NCI-H526 (cell line): Measurements from ENCODE around the gene TP53.

ENCODE experiments used
- DNase-seq, 2 experiments: peaks; one replicate each; lab custom pipeline; 2025; lab: John Stamatoyannopoulos, UW

The TP53 gene

DNA sequence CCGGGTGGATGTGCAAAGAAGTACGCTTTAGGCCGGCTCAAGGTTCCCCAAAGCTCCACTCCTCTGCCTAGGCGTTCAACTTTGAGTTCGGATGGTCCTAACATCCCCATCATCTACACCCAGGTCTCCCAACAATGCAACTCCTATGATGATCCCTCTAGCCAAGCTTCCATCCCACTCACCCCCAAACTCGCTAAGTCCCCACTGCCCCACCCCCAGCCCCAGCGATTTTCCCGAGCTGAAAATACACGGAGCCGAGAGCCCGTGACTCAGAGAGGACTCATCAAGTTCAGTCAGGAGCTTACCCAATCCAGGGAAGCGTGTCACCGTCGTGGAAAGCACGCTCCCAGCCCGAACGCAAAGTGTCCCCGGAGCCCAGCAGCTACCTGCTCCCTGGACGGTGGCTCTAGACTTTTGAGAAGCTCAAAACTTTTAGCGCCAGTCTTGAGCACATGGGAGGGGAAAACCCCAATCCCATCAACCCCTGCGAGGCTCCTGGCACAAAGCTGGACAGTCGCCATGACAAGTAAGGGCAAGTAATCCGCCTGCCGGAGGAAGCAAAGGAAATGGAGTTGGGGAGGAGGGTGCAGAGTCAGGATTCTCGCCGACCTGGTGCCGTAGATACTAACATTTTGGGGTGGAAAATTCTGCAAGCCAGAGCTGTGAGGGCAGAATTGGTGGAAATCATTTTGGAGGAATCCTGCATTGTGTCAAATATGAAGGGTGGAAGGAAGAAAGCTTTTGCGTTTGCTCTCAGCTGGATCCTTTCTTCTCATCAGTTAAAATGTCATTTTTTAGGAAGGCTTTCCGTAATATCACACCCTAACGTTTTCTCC, at the start of gene TP53:
Gene TP53 (minus strand): TSS at position 419 of the 836 bp plus-strand sequence. CDS start 10,896 bp downstream, outside the sequence.
- DNase-seq, result peak; percentile 81 to 88

DNA sequence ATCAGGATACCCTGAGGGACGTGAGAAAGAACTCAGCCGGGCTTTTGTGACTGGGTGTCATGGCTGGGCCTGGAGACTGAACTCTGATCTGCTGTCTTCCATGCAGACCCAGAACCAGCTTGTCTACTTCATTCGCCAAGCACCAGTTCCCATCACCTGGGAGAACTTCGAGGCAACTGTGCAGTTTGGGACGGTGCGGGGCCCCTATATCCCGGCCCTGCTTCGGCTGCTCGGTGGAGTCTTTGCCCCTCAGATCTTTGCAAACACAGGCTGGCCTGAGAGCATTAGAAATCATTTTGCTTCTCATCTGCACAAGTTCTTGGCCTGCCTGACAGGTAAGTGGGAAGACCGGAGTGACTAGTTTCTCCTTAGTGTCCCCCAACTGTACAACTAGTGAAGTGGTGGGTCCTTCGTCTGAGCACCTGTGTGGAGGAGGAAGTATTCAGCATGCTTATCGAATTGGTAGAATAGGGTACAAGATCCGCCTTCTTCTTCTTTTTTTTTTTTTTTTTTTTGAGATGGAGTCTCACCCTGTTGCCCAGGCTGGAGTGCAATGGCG, 45.8 kb upstream of the TP53 start:
- DNase-seq, result no peak

DNA sequence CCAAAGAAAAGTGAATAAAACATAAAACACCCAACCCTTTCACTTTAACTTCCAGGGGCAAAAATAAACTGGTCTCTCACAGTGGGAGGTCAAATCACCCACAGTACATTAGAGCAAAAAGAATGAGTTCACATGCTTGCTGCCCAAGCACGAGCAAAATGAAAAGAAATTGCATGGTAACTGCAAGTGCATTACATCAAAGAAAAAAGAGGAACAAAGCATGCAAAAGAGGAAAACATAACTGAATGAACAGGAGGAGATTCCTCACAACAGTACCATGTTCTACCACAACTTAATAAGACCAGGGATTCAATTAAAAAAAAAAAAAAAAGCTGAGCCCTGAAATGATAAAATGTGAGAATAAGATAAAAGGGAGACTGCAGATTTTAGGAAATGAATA, 42.5 kb upstream of the TP53 start:
- DNase-seq, result no peak

DNA sequence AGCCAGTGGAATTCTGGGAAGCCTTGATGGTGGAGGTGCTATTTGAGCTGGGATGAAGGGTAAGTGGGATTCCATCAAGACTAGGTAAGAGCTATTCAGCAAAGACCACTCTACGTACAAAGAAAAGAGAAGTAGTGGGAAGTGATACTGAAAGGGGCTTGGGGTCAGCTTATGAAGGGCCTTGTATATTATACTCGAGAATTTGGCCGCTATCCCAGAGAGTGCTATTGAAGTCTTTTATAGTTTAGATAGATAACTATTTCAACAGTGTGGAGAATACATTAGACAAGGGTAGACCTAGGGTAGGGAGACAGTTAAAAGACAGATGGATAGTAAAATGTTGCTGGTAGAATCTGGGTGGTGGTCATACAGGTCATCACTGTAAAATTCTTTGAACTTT, 40.6 kb upstream of the TP53 start:
- no peak for DNase-seq

DNA sequence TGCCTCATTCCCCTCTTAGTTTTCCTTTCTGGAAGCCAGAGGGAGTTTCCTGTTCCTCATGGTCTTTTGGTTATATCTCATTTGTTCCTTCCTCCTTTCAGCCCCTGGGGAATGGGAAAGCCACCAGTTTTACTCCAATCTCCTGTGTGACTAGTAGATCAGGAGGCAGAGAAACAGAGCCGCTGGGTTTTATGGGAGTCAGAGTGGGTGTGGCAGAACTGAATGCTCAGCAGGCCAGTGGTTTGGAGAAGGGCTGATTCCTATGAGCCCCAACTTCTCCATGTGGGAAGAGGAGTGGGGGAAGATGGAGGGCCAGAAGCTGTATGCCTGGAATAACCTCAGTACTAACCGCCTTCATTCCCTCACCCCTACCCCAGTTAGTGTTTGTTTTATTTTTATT, 34.3 kb upstream of the TP53 start:
- peak in 1 of 2 experiments; percentile 1 for DNase-seq

DNA sequence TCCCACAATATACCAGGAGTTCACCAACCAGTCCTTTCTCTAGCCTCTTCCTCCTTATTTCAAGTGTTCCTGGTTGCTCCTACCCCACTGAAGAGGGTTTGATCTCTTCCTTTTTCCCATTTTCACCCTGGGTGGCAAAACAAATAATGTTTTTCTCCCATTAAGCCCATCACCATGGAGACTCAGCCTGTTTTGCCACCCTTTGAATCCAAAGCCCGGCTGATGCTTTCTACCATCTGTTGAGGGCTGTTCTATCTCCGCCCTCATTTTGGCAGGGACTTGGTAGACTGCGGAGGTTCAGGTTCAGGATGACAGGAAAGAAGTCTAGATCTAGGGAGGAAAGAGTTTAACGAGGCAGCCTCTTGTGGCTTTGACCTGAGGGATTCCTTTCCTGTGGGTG, 32.8 kb upstream of the TP53 start:
- DNase-seq, result no peak

DNA sequence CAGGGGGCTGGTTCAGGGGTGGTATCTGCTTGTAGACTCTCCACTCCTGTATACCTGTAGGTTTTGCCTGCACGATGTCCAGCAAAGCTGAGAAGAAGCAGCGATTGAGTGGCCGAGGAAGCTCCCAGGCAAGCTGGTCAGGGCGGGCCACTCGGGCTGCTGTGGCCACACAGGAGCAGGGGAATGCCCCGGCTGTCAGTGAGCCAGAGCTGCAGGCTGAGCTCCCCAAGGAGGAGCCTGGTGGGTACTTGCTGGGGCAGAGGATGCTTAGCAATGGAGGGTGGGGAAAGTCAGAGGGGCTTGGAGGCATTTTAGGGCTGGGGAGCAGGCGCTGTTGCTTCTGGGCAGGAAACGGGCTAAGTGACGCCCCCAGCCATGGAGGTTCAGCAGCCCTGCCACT, 32.4 kb upstream of the TP53 start:
- no peak for DNase-seq

DNA sequence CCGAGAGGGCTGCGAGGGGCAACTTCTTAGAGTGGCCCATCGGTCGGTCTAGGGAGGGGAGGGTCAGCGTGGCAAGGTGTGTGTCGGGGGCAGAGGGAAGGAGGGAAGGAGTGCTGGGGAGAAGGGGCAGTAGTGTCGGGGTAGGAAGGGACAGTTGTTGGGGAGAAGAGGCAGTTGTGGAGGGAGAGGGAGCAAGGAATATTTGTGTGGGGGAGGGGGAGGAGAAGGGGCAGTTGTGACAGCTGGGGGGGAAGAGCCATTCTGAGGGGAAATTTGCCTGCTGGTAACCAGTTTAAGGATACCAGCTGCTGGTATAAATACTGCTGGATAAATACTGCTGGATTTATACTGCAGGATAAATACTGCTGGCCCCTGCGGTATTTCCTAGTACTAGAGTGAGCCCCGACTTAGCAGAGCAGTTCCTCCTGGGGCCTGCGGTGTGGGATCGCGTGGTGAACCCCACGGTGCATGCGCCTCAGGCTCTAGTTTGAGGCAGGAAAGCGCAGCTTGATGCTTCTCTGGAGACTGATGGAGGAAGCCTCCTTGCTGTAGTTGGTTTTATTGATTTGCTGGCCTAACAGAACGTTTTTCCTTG, 30.6 kb upstream of the TP53 start:
- peak in 1 of 2 experiments; percentile 42 for DNase-seq

DNA sequence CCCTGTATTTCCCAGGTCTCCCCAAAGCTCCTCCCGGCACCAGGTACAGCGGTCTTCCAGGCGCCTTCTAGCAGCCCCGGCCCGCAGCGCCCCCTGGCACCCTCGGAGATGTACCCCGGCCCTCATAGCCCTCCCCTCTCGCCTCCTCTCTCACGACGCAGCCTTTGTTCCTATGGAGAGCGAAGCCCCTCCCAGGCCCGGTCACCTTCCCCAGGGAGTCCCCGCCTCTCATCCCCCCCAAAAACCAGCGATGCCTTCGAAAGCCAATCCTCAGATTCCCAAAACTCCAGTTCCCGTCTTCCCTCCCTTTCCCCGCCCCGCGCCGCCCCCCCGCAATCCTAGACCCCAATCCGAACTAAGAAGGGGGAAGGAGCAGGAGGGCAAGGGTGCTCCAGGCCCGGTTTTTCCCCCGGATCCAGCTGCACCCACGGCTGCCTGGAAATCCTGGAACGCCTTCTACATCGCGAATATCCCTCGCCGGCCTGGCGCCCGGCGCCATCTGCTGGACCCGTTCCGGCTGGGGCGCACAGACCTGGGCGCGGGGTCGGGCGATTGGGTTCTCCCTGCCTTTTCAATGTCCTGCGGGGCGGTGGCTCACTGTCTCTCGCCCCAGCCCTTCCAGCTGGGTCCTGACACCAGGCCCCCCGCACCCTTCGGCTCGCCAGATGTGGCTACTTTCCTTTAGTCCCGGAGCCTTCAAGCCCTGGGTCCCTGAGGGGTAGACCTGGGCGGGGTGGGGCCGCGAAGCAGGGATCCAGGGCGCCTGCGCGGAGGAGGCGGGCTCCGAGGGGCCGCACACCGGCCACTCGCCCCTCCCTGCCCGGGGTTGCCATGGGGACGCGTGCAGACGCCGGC, 29.8 kb upstream of the TP53 start, which contains the start of gene DNAH2:
Gene DNAH2 (plus strand): TSS at position 844 of the 855 bp plus-strand sequence. CDS start 1,991 bp downstream, outside the sequence.
- DNase-seq, result peak; percentile 87 to 93

DNA sequence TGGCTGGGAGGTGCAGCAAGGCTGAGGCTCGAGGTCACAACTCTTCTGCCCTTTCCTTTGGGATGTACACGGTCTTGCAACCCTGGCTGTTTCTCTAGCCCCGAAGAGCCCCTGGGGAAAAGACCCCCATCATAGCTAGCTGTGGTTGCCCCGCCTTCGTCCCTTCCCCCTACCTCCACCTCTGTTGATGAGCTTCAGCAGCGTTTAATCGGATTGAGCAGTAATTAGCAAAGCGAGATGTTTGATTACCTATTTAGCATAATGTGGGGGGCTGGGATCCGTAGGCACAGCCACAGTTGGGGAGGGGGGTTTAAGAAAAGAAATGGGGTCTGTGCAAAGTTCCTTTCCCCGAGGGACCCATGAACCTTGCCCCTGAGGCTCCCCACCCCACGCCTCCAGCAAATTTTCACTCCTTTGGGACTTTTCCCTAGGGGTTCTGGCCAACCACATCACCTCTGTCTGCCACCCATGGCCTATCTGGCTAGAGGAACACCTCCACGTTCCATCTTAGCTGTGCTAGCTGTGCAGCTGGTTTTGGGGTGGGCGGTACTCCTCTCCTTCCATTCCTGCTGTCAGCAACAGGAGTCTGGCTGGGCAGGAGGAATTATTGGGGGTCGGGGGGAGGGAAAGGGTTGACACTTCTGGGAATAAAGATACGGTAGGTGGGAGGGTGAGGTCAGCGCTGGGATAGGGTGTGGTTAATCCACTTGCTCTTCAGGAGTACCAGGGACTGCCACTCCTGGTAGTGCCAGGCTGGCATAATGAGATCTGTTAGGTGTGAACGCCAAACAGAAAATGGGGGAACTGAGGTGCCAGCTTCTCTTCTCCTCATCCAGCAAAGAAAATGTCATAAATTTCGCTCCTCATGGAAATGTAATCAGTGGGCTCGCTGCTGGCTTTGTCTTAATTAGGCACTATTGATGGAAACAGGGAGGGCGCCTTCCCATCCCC, 28.9 kb upstream of the TP53 start:
- DNase-seq, result peak in 1 of 2 experiments; percentile 21

DNA sequence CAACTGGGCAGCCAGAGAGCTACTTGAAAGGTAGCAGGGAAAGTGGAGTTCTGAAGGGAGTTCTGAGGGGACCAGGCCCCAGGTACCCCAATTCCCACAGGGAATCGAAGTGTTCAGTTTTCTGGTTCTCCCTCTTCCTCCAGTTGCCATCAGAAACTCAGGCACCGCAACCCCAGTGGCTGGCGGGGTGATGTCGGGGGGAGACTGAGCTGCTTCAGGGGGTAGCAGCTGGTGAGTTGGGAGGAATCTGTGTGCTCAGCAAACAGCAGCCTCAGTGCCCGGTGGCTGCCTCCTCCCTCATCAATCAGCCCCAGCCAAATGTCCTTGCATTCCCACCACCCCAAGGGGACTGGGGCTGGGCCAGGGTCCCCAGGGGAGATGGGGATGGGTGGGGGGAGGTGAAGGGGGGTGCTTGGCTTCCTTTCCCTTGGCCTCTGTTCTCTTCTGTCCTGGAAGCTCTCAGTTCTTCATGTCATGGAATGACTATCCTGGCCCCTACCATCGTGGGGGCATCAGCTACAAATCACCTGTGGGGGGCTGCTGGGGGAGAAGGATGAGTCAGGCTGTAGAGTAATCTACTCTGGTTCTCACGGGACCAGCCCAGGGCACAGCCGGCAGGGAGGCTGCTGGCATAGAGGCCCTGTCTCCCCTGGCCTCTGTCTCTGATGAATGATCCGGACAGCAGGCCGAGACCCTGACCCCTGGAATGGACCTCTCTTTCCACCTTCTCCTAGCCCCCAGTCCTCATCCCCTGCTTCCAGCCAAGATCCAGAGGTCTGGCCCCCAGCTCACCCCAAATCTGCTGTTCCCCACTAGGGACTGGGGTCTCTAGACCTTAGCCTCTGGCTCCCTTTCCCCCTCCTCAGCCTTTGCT, 27.7 kb upstream of the TP53 start:
- no peak for DNase-seq

DNA sequence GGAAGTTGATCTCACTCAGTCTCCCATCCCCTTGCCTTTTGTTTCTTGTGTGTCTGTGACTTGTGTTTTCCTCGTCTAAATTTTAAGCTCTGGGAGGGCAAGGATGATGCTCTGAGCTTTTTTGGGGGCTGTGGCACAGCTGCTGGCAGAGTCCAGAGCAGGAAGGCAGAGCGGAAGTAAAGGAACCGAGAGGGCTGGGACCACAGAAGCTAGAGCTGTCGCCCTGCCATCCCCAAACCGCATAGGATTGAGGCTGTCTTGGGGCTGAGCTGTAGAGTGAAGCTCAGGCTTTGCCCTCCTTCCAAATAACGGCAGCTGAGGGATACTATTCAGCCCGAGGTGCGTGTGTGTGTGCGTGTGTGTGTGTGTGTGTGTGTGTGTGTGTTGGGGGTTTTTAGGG, 26.5 kb upstream of the TP53 start:
- no peak for DNase-seq

DNA sequence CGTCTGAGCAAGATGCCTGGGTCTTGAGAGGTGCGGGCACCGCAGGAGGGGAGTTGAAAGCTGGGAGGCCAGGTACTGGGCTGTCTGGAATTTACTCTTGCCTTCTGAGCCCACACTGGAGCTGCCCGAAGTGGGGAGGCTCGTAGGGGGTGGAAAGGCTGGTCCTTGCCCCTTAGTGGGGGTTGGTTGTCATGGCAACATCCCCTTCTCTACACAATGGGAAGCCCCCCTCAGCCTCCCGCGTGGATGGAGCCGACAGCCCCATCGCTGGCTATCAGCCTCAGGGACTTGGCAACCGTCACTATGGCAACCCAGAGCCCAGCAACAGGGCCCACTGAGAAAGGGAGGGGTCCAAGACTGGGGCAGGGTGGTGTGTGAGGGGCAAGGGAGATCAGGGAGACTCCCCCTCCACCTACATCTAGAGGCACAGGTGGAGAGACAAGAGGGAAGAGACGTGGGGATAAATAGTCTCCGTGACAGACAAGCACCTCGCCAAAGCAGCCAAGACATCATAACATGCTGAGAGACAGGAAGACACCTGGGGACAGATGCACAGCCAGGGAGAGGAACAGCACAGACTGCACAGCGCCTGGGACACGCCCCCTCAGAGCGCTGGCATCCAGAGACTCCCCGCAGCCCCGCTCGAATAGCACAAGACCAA, 25.0 kb upstream of the TP53 start:
- DNase-seq, result peak in 1 of 2 experiments; percentile 32

DNA sequence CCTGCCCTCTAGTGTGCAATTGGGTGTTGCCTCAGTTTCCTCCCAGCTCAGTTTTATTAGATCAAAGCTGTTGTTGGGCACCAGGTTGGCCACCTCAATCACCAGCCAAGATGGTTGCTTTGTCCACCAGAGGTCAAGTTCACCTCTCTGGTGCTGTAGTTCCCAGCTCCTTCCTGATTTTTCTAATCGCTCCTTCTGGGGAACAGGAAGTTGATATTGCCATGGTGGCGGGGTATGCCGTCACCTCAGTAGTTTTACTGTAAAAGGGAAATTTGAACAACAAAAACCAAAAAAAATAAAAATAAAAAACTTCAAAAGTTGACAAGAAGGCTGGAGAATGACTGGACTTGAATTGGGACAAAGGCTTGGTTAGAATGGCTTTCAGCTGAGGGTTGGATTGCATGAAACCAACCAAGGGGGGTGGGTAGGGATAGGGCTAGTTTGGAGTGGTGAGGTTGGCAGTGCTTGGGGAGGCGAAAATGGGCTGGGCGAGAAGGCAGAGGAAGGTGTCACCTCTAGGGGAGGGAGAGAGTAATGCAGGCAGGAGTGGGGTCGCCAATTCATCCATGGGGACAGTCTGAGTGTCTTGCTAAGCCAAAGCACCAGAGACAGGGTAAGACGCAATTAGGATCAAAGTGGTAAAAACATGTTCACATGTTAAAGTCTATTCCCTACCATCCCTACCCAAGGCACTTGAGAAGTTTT, 23.9 kb upstream of the TP53 start:
- DNase-seq, result peak in 1 of 2 experiments; percentile 20

DNA sequence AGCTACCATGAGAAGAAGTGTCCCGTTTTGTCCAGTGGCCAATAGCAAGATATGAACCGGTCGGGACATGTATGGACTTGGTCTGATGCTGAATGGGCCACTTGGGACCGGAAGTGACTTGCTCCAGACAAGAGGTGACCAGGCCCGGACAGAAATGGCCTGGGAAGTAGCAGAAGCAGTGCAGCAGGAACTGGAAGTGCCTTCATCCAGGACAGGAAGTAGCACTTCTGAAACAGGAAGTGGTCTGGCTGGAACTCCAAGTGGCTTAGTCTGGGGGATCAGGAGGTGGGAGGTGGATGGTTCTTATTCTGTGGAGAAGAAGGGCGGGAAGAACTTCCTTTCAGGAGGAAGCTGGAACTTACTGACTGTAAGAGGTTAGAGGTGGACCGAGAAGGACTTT, 23.0 kb upstream of the TP53 start:
- no peak for DNase-seq

DNA sequence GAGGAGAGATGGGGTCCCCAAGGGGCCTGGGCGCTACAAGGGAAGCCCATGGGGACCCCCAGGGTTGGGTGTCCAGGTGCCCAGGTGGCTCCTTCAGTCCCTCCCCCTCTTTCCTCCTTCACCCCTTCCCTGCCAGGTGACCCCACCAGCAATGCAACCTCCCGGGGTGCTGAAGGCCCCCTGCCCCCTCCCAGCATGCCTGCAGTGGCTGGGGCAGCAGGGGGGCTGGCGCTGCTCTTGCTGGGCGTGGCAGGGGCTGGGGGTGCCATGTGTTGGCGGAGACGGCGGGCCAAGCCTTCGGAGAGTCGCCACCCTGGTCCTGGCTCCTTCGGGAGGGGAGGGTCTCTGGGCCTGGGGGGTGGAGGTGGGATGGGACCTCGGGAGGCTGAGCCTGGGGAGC, 21.7 kb upstream of the TP53 start:
- DNase-seq, result no peak

DNA sequence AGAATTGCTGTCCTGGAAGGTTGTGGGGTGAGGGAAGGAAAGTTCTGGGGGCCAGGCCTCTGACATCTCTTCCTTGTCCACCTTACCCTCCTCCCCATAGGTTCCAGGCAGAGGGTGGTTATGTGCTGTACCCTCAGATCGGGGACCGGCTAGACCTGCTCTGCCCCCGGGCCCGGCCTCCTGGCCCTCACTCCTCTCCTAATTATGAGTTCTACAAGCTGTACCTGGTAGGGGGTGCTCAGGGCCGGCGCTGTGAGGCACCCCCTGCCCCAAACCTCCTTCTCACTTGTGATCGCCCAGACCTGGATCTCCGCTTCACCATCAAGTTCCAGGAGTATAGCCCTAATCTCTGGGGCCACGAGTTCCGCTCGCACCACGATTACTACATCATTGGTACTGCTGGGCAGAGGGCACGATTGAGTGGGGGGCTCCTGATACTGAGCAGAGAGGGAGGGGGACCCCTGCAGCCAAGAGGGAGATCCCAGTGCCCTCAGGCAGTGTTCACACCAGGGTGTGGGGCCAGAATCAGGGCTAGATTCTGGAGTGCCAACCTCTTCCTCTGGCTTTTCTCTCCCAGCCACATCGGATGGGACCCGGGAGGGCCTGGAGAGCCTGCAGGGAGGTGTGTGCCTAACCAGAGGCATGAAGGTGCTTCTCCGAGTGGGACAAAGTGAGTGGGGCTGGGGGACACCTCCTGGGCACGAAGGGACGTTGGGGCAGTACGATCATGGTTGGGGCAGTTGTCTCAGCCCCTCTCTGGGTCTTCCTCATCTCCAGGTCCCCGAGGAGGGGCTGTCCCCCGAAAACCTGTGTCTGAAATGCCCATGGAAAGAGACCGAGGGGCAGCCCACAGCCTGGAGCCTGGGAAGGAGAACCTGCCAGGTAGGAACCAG, 20.8 kb upstream of the TP53 start:
- DNase-seq, result no peak

DNA sequence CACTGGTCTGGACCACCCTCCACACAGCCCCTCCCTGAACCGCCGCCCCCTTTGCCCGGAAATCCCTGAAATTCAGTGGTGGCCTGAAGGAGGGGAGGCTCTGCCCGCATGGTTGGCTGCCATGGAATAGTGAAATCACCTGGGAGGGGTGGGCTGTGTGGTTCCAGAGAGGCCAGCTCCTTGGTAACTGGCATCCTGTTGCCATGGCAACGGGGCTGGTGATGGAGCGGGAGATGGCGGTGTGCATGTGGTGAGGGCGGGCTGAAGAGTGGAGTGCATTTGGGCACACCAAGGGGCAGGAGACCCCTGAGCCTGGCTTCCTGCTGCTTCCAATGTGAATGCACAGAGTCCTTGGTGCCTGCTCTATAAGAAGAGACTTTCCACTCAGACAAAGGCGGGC, 20.2 kb upstream of the TP53 start:
- DNase-seq, result no peak
